ENCODE measurements around the gene ANK2. TPM values are rescaled to one million over a fixed set of nuclear protein-coding genes. Genes with fewer than 3 reads are reported as not detected.

ANK2 gene
- total and polyA plus RNA-seq, 2 experiments from 2014 or later, result 7.7 to 40.4 TPM

GRCh38 chr4:113088050-113088449, 38.6 kb downstream of the ANK2 start (continued):
- no peak for TF ChIP-seq ZNF462 (CRISPR knock-in tag; IDR thresholded peaks at IDR 0.05)
- TF ChIP-seq EZH2 (IDR thresholded peaks at IDR 0.05; ENCODE audit: low read depth, unreplicated experiment), result no peak
- TF ChIP-seq CTCF (conservative IDR thresholded peaks at IDR 0.05; ENCODE audit: low read depth in 2 of 2), result no peak
- TF ChIP-seq ZNF114 (CRISPR knock-in tag; IDR thresholded peaks at IDR 0.05), result no peak
- TF ChIP-seq STAT1 (IDR thresholded peaks at IDR 0.05; ENCODE audit: unreplicated experiment), result no peak
- no peak for TF ChIP-seq JUNB (IDR thresholded peaks at IDR 0.05; ENCODE audit: unreplicated experiment)

- Histone ChIP-seq H3K27ac (ENCODE audit: low read depth) (no peak overlapping the region), H3K79me2 (replicated peaks; ENCODE audit: insufficient read depth) (no peaks in the 10 kb centered on the region), H2AFZ (no peak overlapping the region), H3K4me1 (ENCODE audit: insufficient read depth) (no peaks in the 10 kb centered on the region), H3K4me2 (no peak overlapping the region), H3F3A (replicated peaks; ENCODE audit: low read depth) (no peaks in the 10 kb centered on the region), H4K20me1 (replicated peaks; ENCODE audit: insufficient read depth) (no peaks in the 10 kb centered on the region), H3K9me2 (ENCODE audit: insufficient read depth) (no peaks in the 10 kb centered on the region), H3K4me3 (no peak overlapping the region), H3K36me3 (ENCODE audit: insufficient read depth) (no peaks in the 10 kb centered on the region), H3K27me3 (ENCODE audit: insufficient read depth) (no peaks in the 10 kb centered on the region)
- no peaks in the 10 kb centered on the region for H3K36me3 Mint-ChIP-seq (ENCODE audit: low read depth)
- no peak overlapping the region for H3K27ac Mint-ChIP-seq
- peaks cover 5% of the 10 kb centered on the region; the same call in 1 of the 3 replicates for H3K4me1 Mint-ChIP-seq
- ATAC-seq, result no peak
- no peak overlapping the region for H3K4me3 Mint-ChIP-seq
- no peak for DNase-seq (ENCODE audit: low spot score)
- H3K9me3 Mint-ChIP-seq, result no peaks in the 10 kb centered on the region
- no peaks in the 10 kb centered on the region for H3K27me3 Mint-ChIP-seq (ENCODE audit: insufficient read depth, low read depth, poor library complexity)
- TF ChIP-seq EZH2phosphoT487 (IDR thresholded peaks at IDR 0.05; ENCODE audit: unreplicated experiment) (no peak), NANOG (IDR thresholded peaks at IDR 0.05; ENCODE audit: borderline replicate concordance) (no peak), CTCF (conservative IDR thresholded peaks at IDR 0.05; ENCODE audit: low read depth in 2 of 2) (no peak), STAT1 (IDR thresholded peaks at IDR 0.05; ENCODE audit: unreplicated experiment) (no peak), EZH2 (IDR thresholded peaks at IDR 0.05; ENCODE audit: low read depth, unreplicated experiment) (no peak), ZNF331 (CRISPR knock-in tag; IDR thresholded peaks at IDR 0.05; ENCODE audit: low read depth) (no peak), JUNB (IDR thresholded peaks at IDR 0.05; ENCODE audit: unreplicated experiment) (no peak)
Measured at GRCh38 chr4:113090954-113091353, 41.5 kb downstream of the ANK2 start.
